GM19372 (cell line): ENCODE data around the gene TMED4.

Source experiments
- ATAC-seq: cut with Tn5 transposase; IDR thresholded peaks from one replicate; pipeline ENCODE4 v1.9.1; 2021; ENCODE audit warnings: mild to moderate bottlenecking, low read depth, moderate library complexity; ENCODE audit not compliant: unreplicated experiment

The TMED4 gene

GRCh38 chr7:44547536-44548231, 34.3 kb downstream of the TMED4 start:
- ATAC-seq: no peak

DNA sequence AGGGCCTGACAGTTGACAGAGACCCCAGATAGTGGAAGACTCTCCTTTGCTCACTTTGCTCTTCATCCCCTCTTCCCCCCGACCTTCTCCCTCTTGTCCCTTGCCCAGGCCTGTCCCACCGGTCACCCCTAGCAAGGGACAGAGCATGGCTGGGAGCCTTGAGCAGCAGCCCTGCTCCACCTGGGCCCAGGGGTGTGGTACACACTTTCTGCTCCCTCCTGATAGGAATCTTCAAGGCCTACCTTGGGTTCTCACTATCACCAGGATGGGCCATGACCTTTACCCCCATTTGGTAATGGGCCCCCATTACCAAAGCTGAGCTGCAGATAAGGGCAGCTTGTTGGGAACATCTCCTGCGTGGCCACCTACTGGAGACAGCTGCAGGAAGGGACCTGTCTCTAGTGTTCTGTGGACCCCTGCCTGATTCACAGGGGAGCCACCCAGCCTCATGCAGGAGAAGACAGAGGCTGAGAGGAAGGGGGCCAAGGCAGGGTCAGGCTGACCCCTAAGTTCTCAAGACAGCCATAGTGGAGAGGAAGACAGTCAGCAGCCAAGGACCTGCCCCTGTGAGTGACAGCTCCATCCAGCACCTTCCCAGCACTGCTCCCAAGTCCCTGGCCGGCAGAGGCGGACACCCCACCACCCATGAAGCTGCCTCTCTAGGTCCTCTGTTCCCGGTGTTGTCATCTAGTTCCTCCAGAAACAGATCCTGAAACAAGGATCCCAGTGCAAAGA, 40.0 kb downstream of the TMED4 start:
- ATAC-seq: no peak

DNA sequence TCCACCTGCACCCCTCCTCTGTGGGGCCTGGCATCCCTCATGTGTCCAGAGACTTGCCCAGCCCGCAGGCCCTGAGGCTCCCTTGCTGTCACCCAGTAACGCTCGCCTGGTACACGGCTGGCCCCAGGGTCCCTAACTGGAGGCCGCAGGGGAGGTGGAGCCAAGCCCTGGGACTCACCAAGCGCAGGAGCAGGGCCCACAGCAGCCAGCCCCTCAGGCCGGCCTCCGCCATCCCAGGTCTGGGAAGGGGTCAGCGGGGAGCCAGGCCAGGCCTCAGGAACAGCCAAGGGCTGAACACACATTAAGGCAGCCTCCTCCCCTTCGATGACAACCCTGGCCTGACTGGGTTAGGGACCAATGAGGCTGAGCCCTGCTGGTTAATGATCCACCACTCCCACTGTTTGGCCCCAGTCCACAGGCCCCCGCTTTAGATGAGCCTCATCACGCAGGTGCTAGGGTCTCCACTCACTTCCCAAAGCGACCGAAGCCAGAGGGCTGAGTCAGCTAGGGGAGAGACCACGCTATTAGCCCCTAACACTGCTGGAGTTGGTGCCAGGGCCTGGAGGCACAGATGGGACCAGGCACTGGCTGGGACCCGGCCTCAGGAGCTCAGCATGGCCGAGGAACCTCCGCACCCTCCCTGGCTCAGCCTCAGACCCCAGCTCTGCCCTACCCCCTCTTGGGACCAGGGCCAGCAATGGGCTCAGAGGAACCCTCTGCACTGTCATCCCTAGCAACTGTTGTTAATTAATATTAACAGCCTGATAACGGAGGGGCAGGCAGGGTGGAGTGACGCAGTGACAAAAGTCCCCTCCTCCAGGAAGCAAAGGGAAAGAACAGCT, 40.8 kb downstream of the TMED4 start, which contains the start of gene NPC1L1:
Gene NPC1L1, minus strand, starts transcription at position 303 of the 842 bp plus-strand sequence. Its CDS starts 71 bp downstream, at position 232.
- no peak for ATAC-seq

GRCh38 chr7:44540592-44541027, 41.4 kb downstream of the TMED4 start:
- no peak for ATAC-seq

DNA sequence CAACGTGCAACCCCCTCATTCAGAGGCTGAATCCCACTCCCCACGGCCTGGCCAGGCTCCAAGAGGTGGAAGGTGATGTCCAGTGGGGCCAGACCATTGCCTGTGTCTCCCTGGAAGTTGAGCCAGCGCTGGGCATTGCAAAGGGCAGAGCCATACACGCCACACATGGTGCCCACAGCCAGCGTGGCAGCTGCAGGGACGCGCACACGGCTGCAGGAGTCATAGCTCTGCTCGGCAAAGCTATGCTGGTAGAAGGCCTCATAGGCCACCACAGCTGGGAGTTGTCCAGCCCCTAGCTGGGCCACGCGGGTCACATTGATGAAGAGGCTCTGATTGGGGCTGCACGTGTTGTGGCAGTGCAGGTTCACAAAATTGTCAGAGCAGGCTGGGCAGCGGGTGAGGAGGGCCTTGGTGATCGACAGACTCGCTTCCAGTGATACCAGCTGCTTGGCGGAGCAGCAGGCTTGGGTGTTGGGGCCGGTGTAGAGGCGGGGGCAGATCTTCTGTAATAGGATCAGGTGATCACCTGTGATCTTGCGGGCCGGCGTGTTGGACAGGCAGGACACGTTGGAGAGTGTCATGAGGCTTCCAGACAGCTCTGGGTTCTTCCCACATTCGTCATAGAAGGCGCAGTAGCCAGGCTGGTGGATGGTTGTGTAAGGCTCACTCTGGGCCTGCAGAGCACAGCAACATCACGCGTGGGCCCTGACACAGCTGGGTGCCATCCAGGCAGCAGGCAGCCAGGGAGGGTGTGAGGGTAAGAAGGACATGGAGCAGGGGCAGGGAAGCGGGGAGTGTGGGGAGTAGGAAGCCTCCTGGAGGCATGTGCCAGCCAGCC, 42.1 kb downstream of the TMED4 start:
- ATAC-seq: no peak

DNA sequence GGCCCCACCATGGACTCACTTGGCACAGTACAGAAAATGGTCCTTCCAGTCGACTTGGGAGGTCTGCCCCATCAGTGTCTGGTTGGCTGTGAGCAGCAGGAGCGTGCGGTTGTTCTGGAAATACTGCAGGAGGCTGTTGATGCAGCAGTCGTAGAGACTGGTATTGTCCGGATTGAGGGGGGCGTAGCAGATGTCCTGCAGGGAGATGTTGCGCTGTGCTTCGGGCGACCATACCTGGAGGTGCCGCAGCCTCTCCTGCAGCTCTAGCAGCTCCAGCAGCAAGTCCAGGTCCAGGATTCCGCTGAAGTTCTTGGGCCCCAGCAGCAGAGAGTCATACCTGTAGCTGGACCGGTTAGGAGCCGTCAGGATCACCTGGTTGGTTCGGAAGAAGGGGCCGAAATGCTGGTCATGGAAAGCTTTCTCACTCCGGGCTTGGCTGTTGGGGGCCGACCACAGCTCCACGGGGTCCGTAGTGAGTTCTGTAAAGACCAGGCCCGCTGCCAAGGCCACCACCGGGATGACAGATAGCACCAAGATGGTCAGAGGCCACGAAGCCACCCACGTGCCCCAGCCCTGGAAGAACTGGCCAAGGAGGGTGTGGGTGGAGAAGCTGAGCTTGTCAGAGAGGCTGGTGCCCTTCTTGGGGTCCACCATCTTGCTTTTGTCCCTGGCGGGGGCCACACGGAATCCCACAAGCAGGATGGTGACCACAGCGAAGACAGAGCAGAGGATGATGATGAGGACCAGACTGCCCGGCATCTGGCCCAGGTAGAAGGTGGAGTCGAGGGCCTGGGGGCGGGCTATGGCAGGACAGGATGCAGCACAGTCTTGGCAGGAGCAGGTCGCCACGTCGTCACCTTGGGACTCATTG, 43.0 kb downstream of the TMED4 start:
- no peak for ATAC-seq

GRCh38 chr7:44538093-44538797, 43.8 kb downstream of the TMED4 start:
- no peak for ATAC-seq

DNA sequence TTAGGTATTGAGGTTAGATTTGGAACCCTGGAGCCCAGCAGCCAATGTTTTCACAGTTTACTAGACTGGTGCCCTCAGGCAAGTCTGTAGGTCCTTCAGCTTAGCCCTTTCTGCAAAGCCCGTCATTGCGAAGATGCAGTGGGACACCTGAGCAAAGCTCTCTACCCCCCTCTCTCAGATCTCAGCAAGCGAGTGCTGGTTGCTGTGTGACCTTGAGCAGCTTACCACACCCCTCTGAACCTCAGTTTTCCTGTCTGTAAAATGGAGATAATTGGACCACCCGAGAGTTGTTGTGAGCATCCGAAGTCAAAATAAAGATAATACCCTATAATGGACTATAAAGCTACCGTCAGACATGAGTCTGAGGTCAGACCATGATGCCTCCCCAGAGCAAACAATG, 44.6 kb downstream of the TMED4 start:
- no peak for ATAC-seq

- ATAC-seq: no peak
Measured at GRCh38 chr7:44536090-44536489, 45.9 kb downstream of the TMED4 start.

DNA sequence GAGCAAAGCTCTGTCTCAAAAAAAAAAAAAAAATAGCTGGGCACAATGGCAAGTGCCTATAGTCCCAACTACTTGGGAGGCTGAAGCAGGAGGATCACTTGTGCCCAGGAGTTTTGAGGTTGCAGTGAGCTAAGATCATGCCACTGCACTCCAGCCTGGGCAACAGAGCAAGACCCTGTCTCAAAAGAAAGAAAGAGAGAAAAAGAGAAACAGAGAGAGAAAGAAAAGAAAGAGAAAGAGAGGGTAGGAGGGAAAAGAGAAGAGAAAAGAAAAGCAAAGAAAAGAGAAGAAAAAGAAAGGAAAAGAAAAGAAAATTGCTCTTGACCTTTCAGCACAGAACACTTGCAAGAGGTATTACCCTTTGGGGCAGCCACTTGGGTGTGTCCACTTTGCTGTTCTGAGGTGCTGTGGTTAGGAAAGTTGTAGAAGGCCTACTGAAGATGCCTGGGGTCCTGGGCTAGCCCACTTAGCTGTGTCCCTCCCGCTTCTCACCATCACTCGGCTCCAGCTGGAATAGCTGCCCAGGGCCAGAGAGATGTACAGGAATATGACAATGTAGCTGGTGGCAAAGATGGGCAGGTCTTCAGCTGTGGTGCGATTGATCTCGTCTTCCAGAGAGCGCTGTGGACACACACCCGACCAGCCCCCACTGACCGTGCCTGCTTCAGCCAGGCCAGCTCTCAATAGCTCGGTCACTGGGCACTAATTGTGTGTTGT, 46.5 kb downstream of the TMED4 start:
- ATAC-seq: no peak

DNA sequence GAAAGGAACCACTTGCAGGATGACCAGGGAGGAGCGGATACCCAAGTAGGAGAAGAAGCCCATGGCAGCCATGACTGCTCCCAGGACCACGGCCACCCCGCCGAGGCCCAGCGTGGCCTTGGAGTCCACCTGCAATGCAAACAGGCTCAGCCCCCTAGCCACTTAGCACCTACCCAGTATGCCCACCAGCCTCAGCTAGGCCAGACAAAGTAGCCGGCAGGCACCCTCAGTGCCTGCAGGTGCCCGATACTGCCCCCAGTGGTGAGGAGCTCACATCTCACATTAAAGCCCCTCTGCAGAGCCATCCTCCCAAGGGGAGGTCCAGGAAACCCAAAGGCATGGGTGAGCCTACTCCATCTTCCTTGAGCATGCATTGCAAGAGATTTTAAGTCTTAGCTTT, 47.5 kb downstream of the TMED4 start:
- no peak for ATAC-seq

- ATAC-seq: no peak
Measured at GRCh38 chr7:44534087-44534486, 47.9 kb downstream of the TMED4 start.

DNA sequence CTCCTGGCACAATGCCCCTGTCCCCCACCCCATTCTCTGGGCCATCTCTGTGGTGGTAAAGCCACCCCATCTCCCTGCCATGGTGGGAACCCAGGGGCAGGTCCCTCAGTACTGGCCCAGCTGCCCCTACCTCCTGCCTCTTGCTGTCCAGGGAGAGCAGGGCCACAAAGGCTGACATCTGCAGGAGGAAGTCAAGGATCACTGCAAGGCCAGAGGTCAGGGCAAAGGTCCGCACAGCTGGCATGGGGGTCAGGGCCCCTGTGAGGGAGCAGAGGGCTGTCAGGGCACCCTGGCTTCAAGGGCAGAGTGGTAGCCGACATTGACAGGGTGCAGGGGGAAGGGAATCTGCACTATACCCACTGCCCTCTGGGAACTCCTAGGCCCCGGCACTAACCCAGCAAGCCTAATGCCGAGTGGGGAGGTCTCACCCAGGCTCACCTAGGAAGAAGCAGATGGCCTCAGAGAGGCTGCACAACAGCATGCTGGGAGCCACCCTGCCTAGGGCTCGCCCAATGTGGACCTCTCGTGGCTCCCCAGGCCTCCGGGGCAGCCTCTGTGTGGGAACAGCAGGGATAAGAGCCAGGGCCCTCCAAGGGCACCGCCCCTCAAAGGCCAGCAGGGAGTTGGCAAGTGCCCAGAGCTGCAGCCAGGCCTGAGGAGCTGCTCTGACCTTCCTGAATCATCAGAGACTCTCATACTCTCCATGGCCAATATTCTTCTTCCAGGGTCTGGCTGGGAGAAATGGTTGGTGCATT, 48.6 kb downstream of the TMED4 start:
- no peak for ATAC-seq

DNA sequence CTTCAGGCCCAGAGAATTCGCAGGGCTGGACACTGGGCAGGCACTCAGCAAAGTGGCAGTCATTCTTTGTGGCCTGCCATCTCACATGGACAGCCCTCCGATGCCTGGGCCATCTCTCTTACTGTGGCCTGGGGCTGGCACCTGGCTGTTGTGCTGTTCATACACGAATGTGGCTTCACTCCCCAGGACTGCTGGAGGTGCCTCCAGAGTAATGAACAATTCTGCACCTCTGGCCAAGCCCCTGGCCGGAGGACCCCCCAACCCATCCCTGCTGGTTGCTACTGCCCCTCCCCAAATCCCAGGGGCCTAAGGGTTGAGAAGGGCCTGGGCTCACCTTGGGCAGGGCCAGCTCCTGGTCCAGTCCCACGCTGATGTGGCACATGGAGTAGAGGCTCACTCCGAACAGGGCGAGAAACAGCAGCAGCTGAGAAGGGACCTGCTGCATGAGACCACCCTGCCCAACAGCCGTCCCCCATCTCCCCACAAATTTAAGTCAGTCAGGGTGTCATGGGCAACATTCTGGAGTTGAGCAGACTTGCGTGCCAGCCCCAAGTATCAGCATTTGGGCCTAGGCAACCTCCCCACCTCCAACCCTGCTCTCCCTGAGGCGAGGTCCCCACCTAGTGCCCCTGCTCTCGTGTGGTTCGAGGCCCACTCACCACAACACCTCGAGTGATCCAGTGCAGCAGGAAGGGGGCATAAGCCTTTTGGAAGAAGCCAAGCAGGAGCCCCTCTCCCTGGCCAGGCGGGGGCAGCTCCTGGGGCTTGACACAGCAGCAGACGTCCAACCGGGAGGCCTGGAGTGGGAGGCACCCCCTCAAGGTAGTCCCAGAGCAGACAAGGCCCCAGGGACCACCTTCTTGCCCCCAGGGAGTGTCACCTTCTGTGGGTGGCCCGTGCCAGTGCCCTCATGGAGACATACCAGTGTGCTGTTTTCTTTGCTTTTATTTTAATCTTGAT, 50.3 kb downstream of the TMED4 start:
- no peak for ATAC-seq

DNA sequence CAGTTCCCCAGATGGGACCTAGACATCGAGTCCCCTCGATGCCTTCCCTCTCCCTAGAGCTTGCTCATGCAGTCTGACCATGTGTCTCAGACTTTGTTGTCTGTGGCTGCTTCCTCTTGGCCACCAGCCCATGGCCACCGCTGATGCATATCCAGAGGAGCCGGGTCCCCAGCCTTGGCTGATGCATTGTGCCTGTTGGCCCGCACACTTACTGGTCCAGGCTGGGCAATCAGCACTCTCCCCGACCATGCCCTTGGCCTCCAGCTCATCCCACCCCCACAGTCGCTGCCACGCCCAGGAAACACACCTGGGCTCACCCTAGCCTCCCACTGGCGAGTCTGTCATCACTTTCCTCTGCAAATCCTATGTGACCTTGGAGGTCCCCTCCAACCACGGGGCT, 51.0 kb downstream of the TMED4 start:
- ATAC-seq: no peak
